Measurements from ENCODE around the gene DCAF6.

The DCAF6 gene

DNA sequence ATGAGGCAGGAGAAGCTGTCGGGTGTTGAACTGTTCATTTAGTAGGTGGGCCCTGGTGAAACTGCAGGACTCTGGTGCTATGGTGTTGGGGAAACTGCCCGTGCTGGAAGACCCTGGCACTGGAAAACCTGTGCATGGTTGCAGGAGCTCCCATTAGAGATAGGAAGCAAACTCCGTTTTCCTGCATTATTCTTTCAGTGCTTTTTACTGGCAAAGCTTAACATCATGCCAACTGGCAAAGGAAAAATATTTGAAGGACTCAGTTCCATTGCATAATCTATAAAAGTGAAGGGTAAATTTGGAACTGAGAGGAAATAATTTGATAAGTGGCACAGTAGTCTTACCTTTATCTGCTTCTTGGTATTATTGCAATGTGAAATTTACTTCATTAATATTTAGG is 32.1 kb downstream of the DCAF6 start:
- DNase-seq, result no peak

DNA sequence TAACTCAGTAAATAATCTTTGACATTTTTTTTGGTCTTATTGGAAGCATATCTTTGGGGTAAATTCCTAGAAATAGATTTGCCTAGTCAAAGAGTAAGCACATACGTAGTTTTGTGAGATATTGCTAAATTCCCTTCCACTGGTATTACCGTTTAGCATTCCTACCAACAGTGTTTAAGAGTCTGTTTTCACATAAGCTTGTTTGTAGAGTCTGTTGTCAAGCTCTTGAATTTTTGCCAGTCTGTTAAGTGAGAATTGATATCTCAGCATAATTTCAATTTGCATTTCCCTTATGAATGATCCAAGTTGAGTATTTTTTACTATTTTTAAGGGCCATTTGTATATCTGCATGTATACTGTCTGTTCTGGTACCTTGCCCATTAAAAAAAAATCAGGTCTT is 37.3 kb downstream of the DCAF6 start:
- DNase-seq, result no peak

DNA sequence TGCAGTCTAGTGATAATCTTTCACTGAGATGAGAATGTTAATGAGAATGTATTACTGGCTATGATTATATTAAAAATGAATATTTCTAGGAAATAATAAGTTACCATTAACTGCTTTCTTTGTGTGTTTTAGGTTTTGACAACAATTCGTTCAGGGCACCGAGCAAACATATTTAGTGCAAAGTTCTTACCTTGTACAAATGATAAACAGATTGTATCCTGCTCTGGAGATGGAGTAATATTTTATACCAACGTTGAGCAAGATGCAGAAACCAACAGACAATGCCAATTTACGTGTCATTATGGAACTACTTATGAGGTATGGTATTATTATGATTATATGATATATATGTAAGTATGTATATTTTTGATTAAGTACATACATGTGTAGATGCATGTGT is 38.2 kb downstream of the DCAF6 start:
- no peak for DNase-seq

DNA sequence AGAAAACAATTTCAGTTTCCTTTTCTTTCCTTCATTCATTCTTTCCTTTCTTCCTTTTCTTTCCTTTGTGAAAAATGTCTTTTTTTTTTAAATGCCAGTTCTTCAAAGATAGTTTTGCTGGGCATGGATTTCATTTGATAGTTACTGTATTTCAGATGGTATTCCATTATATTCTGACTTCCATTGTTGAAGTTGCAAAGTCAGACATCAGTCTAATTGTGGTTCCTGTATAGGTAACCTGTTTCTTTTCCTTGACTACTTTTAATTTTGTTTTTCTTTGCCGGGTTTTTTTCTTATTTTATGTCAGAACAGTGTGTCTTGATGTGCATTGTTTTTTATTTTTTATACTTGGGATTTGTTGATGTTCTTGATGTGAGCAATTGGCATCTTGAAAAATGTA is 40.8 kb downstream of the DCAF6 start:
- no peak for DNase-seq

DNA sequence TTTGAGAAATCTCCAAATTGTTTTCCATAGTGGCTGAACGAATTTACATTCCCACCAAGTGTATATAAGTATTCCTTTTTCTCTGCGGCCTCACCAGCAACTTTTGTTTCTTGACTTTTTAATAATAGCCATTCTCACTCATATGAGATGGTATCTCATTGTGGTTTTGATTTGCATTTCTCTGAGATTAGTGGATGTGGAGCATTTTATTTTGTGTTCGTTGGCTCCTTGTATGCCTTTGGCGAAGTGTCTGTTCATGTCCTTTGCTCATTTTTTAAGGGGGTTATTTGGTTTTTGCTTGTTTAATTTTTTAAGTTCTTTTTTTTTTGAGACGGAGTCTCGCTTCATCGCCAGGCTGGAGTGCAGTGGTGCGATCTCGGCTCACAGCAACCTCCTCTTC is 45.5 kb downstream of the DCAF6 start:
- DNase-seq, result no peak

DNA sequence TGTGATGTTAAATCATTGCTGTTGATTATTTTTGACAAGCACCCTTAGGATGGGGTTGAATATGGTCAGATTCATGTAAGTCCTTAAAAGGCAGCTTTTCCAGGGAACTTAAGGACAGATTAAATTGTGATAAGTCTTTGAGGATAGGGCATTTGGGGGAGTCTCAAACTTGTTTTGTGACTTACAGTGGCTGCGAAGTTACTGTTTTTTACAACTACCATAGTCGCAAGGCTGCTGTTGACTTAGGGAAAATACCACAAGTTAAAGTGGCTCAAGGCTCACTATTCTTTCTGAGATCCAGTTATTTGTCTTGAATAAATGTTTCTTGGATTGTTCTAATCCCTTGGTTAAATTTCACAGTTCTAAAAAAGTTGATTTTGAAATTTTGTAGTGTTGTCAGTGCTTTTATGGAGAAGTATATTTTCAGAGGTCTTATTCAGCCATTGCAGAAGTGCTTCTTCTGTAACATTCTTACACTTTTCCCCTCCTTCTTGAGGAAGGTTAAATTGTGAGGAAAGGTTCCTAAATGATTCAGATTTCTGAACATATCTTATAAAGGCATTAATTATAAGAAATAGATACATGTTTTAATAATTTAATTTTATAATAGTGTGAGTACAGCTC is 47.4 kb downstream of the DCAF6 start:
- DNase-seq, result no peak

DNA sequence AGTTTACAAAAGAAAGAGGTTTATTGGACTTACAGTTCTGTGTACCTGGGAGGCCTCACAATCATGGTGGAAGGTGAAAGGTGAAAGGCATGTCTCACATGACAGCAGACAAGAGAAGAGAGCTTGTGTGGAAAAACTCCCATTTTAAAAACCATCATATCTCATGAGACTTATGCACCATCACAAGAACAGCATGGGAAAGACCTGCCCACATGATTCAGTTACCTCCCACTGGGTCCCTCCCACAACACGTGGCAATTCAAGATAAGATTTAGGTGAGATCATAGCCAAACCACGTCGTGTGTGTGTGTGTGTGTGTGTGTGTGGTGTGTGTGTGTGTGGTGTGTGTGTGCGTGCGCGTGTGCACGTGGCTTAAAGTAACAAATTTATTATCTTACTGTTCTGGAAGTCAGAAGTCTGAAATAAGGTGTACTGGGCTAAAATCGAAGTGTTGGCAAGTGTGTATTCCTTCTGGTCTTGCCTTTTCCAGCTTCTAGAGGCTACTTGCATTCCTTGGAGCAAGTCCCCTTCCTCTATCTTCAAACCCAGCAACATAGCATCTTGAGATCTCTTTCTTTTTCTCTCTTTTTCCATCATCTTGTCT is 48.5 kb downstream of the DCAF6 start:
- DNase-seq, result no peak

DNA sequence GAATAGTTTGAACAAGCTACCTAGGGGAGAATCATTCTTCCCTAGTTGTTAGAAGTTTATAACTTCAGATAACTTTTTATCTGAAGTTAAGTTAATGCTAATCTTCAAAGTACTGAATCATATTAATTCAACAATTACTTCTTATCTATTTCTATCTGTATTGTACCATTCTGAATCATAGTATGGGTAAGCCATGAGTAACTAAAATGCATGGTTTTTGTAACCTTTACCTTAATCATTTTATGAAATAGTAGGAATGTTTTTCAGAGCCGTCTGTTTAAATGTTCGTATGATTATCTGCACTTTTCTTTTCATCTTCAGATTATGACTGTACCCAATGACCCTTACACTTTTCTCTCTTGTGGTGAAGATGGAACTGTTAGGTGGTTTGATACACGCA is 50.7 kb downstream of the DCAF6 start:
- no peak for DNase-seq

DNA sequence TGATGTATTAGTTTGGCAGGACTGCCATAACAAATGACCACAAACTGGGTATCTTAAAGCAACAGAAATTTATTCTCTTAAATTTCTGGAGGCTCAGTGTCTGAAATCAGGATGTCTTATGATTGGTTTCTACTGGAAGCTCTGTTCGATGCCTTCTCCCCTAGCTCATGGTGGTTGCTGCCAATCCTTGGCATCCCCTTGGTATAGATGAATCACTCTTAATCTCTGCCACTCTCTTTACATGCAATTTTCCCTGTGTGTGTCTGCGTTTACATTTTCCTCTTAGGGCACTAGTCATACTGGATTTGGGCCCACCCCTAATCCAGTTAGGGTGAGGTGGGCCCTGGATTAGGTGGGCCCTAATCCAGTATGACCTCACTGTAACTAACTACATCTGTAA is 55.1 kb downstream of the DCAF6 start:
- DNase-seq, result no peak

DNA sequence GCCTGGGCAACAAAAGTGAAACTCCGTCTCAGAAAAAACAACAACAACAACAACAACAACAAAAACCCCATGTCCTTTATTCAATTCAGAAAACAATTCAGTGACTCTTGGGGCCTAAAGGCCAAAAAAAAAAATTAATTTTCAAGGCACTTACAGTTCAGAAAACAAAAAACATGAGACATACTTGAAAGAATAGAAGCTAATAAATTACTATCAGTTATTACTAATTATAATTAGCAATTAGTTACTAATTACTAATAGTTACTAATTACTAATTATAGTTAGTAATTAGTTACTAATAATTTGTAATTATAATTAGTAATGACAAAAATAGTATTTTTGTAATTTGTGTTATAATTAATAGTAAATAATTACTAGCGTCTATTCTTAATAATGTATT is 57.2 kb downstream of the DCAF6 start:
- no peak for DNase-seq

DNA sequence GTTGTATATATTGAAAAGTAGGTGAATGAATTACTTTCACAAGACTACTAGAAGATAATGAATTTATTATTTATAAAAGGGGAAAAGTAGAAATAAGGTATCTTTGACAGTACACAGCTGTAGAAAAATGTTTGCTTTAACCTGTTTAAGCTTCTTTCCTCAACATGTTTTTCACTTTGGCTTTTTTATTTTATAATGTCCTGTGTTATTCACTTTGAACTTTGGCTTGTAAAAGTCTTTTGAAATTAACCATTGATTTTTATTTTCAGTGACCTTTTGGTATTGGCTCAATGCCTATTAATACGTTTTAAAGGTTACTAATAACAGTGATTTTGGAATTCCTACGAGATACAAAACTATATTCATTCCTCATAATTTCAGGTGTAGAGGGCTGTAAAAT is 58.1 kb downstream of the DCAF6 start:
- DNase-seq, result no peak

DNA sequence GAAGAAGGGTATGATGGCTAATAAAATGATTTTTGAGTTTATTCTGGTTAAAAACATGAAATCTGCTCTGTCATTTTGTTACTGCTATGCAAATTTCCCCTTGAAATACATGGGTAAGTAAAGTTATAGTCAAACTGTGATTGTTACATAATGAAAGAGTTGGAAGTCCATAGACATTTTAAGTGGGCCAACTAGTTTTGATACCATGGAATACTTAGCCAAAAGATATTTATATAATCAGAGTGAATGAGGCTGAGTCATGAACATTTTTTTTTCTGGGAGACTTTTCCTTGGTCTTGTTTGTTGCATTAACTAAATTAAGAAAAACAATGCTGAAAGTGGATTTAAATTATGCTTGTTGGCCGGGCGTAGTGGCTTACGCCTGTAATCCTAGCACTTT is 58.6 kb downstream of the DCAF6 start:
- DNase-seq, result no peak

DNA sequence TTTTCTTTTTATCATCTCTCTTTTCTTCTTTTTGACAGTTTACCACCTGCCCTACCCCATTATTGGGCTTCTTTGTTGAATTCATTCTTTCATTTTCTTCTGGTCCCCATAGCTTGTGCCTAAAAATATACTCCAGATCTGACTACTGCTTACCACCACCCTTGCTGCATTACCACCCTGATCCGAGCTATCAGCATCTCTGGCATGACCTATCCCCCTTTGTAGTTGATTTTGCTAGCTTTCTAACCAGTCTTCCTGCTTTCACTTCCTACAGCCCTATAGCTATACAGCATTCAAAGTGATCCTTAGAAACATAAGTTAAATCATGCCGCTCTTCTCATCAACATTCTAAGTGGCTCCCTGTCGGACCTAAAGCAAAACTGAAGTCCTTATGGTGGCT is 59.8 kb downstream of the DCAF6 start:
- no peak for DNase-seq

DNA sequence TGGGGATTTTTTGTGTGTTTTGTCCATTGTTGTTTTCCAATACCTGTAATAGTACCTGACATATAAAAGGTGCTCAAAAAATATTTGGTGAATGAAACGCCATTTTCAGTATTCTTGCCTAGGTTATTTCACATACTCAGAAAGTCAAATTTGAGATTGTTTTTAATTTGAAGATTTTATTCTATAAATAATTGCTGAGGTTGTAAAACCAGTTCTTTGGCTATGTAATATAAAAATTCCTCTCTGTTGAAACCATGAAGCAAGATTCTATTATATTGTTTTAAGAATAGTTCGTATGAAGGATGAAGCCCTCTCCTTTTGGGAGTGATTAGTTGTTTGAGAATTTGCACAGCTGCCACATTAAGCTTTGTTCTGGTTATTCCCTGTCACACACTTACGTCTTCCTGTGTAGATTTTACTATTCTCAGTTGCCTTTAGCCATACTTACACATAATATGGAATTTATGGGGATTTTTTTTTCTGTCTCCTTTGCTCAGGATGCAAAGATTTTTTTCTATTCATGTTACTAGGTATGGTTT is 60.6 kb downstream of the DCAF6 start:
- DNase-seq, result no peak

DNA sequence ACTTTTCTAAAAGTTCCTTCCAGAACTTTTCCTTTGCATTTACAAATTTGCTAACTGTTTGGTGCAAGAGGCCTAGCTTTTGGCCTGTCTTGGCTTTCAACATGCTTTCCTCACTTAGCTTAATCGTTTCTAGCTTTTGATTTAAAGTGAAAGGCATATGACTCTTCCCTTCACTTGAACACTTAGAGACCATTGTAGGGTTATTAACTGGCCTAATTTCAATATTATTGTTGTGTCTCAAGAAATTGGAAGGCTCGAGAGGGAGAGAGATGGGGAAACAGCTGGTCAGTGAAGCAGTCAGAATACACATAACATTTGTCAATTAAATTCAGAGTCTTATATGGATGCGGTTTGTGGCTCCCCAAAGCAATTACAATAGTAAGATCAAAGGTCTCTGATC is 63.4 kb downstream of the DCAF6 start:
- DNase-seq, result no peak

DNA sequence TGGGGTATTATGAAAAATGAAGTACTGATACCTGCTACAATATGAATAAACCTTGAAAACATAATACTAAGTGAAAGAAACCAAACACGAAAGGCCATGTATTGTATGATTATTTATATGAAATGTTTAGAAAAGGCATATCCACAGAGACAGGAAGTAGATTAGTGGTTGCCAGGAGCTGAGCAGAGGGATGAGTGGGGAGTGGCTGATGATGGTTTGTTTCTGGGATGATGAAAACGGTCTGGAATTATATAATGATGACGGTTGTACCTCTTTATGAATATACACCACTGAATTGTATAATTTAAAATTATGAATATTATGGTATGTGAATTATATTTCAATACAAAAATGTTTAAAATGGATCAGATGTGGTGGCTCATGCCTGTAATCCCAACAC is 64.2 kb downstream of the DCAF6 start:
- DNase-seq, result no peak

DNA sequence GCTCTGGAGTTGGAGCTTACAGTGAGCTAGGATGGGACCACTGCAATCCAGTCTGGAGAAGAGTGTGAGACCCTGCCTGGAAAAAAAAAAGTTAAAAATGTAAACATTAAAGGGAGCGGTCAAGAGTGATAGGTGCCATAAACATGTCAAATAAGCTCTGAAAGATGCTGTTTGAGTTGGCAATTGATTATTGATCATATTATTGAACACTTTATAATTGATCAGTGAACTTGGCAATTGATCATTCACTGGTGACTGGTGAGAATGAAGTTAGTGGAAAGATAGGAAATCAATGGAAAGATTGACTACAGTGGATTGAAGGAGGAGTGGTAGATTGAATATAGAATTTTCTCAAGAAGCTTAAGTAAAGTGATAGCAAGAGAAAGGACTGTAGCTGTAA is 64.7 kb downstream of the DCAF6 start:
- no peak for DNase-seq

DNA sequence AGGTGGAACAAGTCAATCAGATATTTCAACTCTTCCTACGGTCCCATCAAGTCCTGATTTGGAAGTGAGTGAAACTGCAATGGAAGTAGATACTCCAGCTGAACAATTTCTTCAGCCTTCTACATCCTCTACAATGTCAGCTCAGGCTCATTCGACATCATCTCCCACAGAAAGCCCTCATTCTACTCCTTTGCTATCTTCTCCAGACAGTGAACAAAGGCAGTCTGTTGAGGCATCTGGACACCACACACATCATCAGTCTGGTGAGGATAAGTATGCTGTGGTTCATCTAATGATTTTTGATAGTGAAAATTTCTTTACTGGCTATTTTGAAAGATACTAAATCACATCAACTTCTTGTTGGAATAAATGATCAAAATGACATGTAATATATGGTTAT is 68.0 kb downstream of the DCAF6 start:
- no peak for DNase-seq

DNA sequence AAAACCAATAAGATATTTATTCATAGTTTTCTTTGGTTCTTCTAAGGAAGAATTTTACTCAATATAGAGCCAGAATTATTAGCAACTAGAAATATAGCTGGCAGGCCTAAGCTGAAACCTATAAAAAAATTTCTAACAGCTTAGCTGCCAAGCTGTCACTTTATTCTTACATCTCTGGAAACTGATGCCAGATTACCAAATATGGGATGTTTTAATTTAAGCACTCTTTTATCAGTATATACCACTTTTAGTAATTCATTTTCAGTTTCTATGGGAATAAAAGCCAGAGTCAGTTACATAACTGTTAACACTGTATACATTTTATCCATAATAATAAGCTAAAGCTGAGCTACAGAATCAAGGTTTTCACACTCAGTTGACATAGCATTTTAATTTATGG is 69.0 kb downstream of the DCAF6 start:
- no peak for DNase-seq

DNA sequence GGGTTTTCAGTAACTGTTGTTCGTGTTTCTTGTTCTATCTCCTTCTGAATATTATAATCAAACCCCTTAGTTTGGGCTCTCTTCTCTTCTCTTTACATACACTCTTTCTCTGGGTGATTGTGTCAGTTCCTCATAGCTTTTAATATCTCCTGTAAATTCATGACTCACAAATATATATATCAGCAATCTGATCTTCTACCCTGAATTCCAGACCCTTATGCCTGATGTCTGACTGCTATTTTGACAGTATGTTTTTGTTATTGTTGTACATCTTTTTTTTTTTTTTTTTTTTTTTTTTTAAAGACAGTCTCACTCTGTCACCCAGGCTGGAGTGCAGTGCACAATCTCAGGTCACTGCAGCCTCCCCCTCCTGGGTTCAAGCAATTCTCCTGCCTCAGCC is 71.2 kb downstream of the DCAF6 start:
- DNase-seq, result no peak

DNA sequence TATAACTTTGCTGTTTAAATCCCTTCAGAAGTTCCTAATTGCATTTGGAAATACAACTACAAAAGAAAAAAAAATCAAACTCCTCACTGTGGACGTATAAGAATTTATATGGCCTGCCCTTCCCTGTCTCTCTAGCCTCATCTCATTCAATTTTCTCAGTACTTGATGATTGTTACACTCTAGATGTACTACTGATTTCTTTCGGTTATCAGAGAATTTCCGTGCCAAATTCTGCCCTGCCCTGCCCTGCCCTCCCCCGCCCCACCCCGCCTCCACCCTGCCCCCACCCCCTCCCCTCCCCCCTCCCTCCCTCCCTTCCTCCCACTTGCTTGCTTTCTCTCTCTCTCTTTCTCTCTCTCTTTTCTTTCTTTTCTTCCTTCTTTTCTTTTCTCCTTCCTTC is 72.1 kb downstream of the DCAF6 start:
- DNase-seq, result no peak

DNA sequence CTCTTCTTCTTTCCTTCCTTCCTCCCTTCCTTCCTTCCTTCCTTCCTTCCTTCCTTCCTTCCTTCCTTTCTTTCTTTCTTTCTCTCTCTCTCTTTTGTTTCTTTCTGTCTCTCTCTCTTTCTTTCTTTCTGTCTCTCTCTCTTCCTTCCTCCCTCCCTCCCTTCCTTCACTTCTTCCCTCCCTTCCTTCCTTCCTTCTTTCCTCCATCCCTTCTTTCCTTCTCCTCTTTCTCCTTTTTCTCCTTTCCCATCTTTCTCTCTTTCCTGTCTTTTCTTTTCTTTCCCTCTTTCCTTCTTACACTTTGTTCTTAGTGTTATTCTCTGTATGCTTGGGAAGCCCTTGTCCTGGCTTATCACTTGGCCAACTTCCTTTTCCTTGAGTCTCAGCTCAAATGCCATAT is 72.8 kb downstream of the DCAF6 start:
- no peak for DNase-seq

DNA sequence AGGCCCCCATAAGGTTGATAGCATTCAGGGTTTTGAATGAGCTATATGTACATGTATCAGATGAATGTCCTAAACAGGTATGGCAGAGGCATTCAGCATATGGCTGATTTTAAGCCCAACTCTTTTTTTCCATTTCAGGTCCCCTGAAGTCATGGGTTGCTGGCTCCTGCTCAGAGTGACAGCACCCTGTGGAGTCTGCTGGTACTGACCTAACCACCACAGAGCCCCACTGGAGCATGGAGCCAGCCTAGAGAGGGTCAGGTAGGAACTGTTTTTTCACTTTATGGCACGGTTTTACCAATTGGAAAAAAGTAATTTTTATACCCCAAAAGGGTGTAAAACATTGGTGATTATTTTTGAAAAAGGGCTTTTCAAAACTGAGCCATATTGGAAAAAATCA is 82.9 kb downstream of the DCAF6 start:
- DNase-seq, result no peak

DNA sequence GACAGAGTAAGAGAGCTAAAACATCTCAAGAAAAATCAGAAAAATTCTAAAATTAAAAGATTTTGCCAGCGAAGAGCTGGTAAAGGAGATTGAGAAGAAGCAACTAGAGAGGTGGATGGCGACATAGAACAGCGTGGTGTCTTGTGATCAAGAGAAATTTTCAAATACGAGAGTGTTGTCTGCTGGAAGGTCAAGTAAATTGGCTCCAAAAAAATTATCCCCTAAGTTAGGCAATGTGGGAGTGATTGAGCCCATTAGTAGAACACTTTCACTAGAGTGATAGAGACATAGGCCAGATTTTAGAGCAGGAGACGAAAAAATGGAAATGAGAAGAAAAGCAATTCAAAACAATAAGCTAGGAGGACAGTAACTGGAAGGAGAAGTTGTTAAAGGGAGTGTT is 94.7 kb downstream of the DCAF6 start:
- no peak for DNase-seq

DNA sequence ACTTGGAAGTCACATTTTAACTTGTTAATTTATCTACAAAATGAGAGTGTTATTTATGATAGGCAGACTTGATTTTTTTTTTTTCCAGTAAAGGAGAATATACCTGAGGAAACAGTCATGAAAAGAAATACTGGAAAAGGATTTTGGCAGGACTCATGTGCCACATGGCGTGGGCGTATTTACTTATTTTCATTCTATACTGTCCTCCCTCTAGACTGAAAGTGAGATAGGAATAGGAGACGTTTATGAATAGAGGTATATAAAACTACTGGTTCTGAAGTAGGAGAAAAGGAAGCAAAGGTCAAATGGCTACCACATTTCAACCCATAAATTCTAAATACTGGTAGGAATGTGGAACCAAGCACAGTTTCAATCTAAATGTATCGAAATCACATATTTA is 95.1 kb downstream of the DCAF6 start:
- no peak for DNase-seq
